ENCODE measurements around the gene PKD2L1. TPM values are rescaled to one million over a fixed set of nuclear protein-coding genes. Genes with fewer than 3 reads are reported as not detected.

Gene PKD2L1
- total and polyA plus RNA-seq, 10 of the 15 experiments (the other 5 are each of a cell fraction or from before 2014, with no cell fraction given), result 0.05 to 0.17 (median 0.08) TPM; not detected in 6

- TF ChIP-seq ZNF274 (IDR thresholded peaks at IDR 0.05; ENCODE audit: insufficient read depth, insufficient read length), result no peak
- no peak for TF ChIP-seq HDGF (IDR thresholded peaks at IDR 0.05)
- TF ChIP-seq ZBTB11 (CRISPR knock-in tag; IDR thresholded peaks at IDR 0.05), result no peak
- TF ChIP-seq EGR1 (IDR thresholded peaks at IDR 0.05; ENCODE audit: borderline replicate concordance in 1 of 2, low read depth in 2 of 2, low read length in 2 of 2), result no peak
- no peak for TF ChIP-seq IRF4 (IDR thresholded peaks at IDR 0.05; ENCODE audit: low read depth, low read length)
- no peak for TF ChIP-seq GABPA (IDR thresholded peaks at IDR 0.05; ENCODE audit: low read depth)
- TF ChIP-seq ZNF622 (IDR thresholded peaks at IDR 0.05), result no peak
- TF ChIP-seq TCF12 (IDR thresholded peaks at IDR 0.05; ENCODE audit: low read depth, low read length), result no peak
- TF ChIP-seq JUND (IDR thresholded peaks at IDR 0.05; ENCODE audit: low read depth, low read length), result no peak
- TF ChIP-seq SMAD5 (IDR thresholded peaks at IDR 0.05; ENCODE audit: low read depth), result no peak
- TF ChIP-seq RAD21 (IDR thresholded peaks at IDR 0.05; ENCODE audit: insufficient read depth, low read depth, low read length), result no peak
- TF ChIP-seq TARDBP (IDR thresholded peaks at IDR 0.05; ENCODE audit: borderline replicate concordance), result no peak
- no peak for TF ChIP-seq RB1 (IDR thresholded peaks at IDR 0.05; ENCODE audit: borderline replicate concordance)
- TF ChIP-seq ATF7 (IDR thresholded peaks at IDR 0.05; ENCODE audit: low read depth), result no peak
- TF ChIP-seq ATF2 (IDR thresholded peaks at IDR 0.05; ENCODE audit: low read length), result peak; percentile 42; the same call in 1 of the 2 replicates
- peak; percentile 71 for TF ChIP-seq EED (IDR thresholded peaks at IDR 0.05; ENCODE audit: low read depth)
- TF ChIP-seq CUX1 (IDR thresholded peaks at IDR 0.05; ENCODE audit: insufficient replicate concordance, low read depth, low read length), result no peak
- TF ChIP-seq ZNF384 (IDR thresholded peaks at IDR 0.05; ENCODE audit: borderline replicate concordance, low read depth, low read length), result no peak
- no peak for TF ChIP-seq HDAC6 (IDR thresholded peaks at IDR 0.05; ENCODE audit: unreplicated experiment)
- no peak for TF ChIP-seq BACH1 (IDR thresholded peaks at IDR 0.05; ENCODE audit: borderline replicate concordance)
- no peak for TF ChIP-seq LARP7 (IDR thresholded peaks at IDR 0.05)
- TF ChIP-seq SUZ12 (IDR thresholded peaks at IDR 0.05; ENCODE audit: unreplicated experiment), result no peak
- TF ChIP-seq DPF2 (IDR thresholded peaks at IDR 0.05), result no peak
Measured at GRCh38 chr10:100238429-100238828, 91.6 kb downstream of the PKD2L1 start (continued).
